ENCODE data around the gene TIMP3.

GRCh38 chr22:32771756-32772155 is 29.7 kb upstream of the TIMP3 start:
- TF ChIP-seq CTCF (IDR thresholded peaks at IDR 0.05) (no peak), POLR2A (IDR thresholded peaks at IDR 0.05) (no peak)

All from body of pancreas (tissue), 4 donors.